ENCODE data around the gene RETREG1.

Gene RETREG1

DNA sequence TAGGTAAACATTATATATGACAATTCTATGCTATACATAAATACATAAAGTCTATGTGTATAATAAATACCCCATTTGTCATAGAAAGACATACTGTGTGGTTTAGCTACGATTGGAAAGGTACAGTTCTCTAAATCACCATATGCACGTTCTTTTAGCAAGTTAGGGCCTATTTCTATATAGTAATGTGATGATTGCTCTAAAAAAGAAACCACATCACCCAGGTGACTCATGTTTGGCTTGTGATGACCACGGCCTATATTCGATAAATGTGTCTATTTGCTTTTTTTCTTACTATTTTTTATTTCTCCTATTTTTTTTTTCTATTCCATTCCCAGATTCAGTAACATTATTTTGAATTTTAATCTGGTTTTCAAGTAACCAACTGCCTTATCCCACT, 34.7 kb downstream of the RETREG1 start:
- DNase-seq (ENCODE audit: low read depth, low spot score): no peak

- no peak for DNase-seq (ENCODE audit: low read depth, low spot score)
Measured at GRCh38 chr5:16580382-16580781, 36.4 kb downstream of the RETREG1 start.

DNA sequence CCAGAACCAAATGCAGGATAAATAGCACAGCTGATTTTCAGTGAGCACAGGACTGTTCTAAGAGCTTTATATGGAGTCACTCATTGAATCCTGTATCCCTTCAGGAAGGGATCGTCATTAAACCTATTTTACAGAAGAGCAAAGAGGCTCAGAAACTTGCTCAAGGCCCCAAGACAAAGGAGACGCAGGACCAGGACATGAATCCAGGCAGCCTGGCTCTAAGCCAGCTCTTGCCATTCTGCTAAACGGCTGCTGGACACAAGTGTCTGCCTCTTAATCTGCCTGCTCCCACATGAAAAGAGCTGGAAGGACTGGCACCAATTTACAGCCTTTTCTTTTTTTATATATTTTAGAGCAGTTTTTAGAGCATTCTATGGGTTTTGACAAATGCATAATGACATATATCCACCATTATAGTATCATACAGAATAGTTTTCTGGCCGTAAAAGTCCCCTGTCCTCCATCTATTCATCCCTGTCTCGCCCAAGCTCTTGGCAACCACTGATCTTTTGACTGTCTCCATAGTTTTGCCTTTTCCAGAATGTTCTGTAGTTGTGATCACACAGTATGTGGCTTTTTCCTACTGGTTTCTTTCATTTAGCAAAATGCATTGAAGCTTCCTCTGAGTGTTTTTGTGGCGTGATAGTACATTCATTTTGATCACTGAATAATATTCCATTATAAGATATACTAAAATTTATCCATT, 37.5 kb downstream of the RETREG1 start:
- no peak for DNase-seq (ENCODE audit: low read depth, low spot score)

DNA sequence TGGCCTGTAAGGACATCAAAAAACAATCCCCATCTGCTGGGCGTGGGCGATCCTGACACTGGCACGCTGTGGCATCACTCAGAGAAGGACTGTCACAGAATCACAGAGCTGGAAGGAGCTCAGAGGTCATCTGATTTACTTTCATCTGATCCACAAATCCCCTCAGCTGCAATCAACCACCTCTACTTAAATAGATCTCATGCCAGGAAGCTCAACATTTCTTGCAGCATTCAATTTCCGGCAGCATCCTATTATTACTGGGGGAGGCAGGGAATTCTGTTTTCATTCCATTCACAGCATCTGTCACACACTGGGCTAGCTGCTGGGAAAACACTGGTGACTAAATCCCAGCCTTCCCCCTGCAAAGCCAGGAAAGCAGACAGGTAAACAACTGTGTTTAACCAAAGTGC, 38.3 kb downstream of the RETREG1 start:
- DNase-seq (ENCODE audit: low read depth, low spot score): no peak

DNA sequence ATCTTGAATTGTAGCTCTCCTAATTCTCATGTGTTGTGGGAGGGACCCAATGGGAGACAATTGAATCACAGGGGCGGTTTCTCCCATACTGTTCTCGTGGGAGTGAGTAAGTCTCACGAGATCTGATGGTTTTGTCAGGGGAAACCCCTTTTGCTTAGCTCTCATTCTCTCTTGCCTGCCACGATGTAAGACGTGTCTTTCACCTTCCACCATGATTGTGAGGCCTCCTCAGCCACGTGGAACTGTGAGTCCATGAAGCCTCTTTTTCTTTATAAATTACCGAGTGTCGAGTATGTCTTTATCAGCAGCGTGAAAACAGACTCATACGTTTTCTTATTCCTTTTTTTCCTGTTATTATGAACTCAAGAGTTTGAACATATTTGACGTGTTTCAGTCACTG, 39.1 kb downstream of the RETREG1 start:
- DNase-seq (ENCODE audit: low read depth, low spot score): no peak

GRCh38 chr5:16574789-16575721, 41.7 kb downstream of the RETREG1 start:
- DNase-seq (ENCODE audit: low read depth, low spot score): peak; percentile 12

GRCh38 chr5:16573401-16573800, 43.4 kb downstream of the RETREG1 start:
- DNase-seq (ENCODE audit: low read depth, low spot score): no peak

DNA sequence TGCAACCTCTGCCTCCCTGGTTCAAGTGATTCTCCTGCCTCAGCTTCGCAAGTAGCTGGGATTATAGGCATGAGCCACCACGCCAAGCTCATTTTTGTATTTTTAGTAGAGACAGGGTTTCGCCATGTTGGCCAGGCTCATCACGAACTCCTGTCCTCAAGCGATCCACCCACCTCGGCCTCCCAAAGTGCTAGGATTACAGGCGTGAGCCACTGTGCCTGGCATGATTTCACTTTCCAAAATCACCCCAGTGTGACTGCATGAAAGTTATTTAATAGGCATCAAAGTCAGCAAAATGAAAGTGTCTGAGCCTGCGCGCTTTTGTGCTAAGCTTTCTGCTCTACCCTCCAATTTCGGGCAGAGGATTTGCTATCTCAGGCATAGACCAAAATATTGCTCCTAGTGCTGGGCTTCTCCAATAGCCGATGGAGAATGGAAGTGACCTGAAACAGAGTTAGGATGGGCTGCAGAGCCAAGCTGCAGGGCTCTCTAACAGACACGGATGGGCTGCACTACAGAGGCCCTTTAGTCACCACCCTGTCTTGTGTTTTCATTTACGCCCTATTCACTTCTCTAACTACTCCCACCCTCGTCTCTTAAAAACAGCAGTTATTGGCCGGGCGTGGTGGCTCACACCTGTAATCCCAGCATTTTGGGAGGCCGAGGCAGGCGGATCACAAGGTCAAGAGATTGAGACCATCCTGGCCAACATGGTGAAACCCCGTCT, 44.3 kb downstream of the RETREG1 start:
- DNase-seq (ENCODE audit: low read depth, low spot score): no peak

- no peak for DNase-seq (ENCODE audit: low read depth, low spot score)
Measured at GRCh38 chr5:16571016-16571415, 45.8 kb downstream of the RETREG1 start.

- no peak for DNase-seq (ENCODE audit: low read depth, low spot score)
Measured at GRCh38 chr5:16570121-16570815, 46.5 kb downstream of the RETREG1 start.

DNA sequence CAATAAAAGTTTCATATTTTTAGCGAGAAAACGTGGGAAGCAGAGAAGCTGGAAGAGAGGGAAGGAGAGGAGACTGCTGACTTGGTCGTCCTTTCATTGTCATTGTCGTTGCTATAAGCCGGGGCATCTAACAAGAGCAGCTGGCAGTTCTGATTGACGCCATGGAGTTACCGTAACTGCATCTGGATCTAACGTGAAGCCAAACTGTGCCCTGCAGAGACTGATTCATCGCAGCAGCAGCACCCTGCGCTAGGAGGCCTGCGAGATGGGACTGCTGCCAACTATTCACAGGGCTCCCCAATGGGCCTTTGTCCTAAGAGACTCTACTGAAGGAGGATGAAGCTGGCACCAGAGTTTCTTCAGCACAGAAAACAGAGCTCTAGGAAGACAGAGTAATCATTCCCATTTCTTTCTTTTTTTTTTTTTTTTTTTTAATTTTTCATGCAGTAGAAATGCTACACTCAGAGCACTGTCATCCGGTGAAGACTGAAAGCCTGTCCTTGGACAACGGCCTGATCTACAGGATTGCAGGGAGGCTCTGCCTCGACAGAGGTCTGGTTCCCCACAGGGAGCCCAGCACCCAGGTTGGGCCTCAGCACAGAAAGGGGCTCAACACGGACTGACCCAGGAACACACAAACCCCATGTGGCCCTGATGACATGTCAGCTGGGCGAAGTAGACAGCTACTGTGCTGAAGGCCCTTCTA, 47.8 kb downstream of the RETREG1 start:
- no peak for DNase-seq (ENCODE audit: low read depth, low spot score)

GRCh38 chr5:16567365-16567764, 49.4 kb downstream of the RETREG1 start:
- DNase-seq (ENCODE audit: low read depth, low spot score): no peak

DNA sequence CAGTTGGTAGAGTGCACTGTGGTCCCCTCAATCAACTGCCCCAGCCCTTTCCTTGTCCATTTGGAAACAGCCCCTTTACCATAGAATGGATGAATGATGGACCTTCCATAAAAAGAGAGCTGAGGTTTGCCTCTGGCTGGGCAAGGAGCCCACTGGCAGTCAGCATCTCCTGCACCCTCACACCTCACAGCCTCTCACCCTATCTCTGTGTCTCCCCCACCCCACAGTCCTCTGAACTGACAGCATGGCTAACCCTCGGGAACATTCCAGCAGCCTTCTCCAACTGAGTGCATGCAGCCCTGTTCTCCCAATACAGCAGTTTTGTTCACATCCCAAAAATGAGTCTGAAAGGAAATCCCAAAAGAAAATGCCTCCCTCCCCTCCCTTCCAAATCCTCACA, 51.7 kb downstream of the RETREG1 start:
- DNase-seq (ENCODE audit: low read depth, low spot score): no peak

- no peak for DNase-seq (ENCODE audit: low read depth, low spot score)
Measured at GRCh38 chr5:16564248-16564867, 52.4 kb downstream of the RETREG1 start.

DNA sequence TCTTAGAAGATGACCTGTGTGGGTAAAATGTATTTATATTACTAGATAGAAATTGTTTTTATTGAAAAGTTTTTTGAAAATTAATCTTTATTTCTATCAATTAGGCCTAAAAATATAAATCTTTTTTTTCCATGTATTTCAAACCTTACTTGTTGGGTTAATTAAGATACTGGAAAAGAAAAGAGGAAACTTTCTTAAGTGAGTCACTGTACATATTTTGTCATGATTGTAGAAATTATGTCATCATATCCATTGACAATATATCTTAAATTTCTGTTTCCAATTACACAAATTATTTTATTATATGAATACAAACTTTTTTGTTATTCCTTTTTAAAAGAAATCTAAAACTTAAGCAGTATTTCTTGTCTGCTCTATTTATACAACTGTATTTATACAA, 53.1 kb downstream of the RETREG1 start:
- DNase-seq (ENCODE audit: low read depth, low spot score): no peak

DNA sequence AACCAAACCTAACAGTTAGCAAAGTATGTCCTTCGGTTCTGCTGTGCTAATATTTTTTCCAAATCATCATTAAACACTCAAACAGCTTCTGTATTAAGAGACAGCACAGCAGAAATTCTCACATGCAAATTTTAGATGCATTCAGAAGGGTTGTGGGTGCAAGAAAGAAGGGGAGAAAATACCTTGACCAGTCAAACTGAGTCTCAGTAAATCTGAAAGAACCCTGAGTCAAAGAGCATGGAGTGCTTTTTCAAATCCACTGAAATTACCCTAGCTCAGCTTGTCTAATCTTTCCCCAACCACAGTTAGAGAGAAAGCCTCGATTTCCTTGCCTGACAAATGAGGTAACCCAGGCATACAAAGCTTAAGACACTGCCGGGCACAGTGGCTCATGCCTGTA, 55.1 kb downstream of the RETREG1 start:
- DNase-seq (ENCODE audit: low read depth, low spot score): no peak

DNA sequence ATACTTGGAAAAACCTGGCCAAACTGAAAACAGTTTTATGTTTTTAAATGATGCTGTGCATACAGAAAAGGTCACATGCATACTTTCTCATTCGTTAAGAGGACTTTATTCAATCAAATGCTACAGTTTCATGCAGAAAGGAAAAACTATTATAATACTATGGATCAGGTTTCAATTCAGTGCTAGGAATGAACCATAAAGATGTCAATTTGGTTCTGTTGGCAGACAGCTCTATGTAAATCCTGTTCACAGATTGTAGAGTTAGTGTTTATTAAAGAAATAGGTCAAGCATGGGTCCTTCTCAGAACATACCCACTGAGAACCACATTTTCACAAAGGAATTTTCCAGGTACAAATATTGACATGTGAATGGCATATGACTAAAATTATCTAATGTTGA, 57.1 kb downstream of the RETREG1 start:
- no peak for DNase-seq (ENCODE audit: low read depth, low spot score)

DNA sequence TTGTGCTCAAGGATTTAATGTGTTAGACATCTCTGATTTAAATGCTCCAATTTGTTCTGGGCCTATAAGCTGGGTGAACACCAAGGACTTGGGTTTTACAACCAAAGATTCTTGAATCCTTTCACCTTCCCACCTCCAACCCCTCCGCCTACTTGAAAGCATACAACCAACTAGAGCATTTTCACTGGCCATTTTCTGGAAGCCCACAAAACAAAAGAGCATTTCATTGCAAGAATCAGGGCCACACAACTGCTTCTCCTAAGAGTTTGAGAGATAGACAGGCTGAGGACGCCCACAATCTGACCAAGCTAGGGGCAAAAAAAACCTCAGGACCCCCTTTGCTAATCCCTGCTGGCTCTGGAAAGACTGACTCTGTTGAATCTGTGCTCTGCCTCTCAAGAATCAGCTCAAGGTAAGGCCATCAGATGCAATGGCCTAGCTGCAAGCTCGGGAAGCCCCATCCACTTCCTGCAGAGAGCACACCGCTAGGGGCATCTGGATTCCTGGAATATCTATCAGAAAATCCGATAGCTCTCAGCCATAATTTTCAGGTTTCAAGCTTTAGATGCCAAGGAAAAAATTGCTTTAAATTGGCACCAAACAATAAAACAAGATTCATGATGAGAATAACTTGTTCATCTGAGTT, 57.7 kb downstream of the RETREG1 start:
- DNase-seq (ENCODE audit: low read depth, low spot score): no peak

DNA sequence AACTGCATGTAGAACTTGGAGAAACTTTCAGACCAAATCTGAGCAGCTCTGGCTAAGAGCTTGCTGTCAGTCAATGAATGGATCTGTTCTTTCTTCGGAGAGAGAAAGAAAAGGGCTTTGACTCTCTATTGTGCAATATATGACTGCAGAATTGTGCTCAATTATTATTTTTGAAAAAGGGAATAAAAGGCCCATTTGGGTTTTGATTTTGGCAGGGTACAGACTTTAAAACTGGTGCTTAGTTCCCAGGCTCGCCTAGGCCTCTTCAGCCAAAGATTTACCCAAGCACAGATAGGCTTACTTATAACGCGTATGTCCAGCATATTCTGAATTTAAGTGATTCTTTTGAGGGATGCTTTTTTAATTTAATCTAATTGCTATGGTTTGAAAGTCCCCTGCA, 59.3 kb downstream of the RETREG1 start:
- no peak for DNase-seq (ENCODE audit: low read depth, low spot score)

DNA sequence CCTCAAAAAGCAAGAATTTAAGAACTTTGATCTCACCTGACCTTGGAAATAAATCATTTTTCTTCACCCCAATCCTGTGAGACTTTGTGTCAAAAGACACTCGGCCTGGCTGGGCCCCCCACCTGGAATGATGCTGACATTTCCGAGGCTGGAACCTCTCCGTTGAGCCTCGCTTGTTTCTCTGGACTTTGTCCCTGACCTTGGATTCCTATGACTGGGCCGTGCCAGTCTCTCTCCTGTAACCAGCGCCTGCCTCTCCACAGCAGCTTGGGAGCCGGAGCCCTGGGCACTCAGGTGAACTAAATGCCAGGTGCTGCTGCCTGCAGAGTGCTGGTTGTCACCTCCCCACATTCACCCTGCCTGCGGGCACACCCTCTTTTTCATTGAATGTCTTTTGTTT, 62.7 kb downstream of the RETREG1 start:
- no peak for DNase-seq (ENCODE audit: low read depth, low spot score)
